HG03565 (cell line): ENCODE results near the gene EFCAB11.
A peak's percentile ranks its signal among the peaks of the same experiment; 100 is the strongest.

Experiments used
- ATAC-seq: cut with Tn5 transposase; IDR thresholded peaks from one replicate; pipeline ENCODE4 v1.9.1; 2021; ENCODE audit warnings: mild to moderate bottlenecking, moderate library complexity; ENCODE audit not compliant: unreplicated experiment

Gene EFCAB11, protein sequence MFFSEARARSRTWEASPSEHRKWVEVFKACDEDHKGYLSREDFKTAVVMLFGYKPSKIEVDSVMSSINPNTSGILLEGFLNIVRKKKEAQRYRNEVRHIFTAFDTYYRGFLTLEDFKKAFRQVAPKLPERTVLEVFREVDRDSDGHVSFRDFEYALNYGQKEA

DNA sequence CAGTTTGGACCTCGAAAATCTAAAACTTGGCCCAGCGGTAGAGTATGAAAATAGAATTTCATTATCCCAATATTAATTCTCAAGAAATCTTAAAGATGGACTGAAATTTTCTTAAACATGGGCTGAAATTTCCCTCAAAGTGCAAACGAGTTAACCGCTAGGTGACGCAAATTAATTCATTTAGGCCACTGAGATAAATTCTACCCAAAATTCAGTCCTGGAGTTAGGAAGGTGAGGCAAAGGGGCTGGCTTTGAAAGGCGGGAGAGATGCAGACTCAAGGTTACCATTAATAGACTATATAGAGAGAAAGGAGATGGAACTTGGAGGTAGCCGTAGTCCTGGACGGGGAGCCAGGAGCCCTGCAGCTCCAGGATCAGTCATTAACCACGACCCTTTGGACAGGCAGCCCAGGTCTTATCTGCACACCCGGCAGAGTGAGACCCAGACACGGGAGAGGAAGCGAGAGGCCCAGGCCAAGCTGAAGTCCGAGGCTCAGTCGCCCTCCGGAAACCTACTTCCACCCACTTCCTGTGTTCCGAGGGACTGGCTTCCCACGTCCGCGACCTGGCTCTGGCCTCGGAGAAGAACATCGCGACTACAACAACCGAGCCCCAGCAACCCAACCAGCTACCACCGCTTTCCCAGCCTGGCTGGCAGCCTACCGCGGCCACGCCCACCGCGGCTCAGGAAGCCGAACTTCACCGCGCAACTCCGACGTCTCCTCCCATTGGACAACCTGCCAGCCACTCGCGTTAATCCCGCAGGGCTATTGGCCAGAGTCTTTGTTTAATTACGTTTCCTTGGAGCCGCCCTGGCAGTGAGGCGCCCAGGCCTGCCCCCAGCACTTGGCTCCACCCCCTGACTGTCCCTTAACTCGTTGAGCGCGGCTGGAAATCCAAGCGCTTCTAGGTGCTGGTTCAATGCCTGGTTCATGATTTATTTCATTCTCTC lies at the start of gene EFCAB11:
TSS of gene EFCAB11 (minus strand) at position 661 of the 952 bp plus-strand sequence. CDS start at position 591, 70 bp downstream.
- peak; percentile 81 for ATAC-seq

GRCh38 chr14:90003526-90004307 lies 49.2 kb upstream of the EFCAB11 start:
- no peak for ATAC-seq

DNA sequence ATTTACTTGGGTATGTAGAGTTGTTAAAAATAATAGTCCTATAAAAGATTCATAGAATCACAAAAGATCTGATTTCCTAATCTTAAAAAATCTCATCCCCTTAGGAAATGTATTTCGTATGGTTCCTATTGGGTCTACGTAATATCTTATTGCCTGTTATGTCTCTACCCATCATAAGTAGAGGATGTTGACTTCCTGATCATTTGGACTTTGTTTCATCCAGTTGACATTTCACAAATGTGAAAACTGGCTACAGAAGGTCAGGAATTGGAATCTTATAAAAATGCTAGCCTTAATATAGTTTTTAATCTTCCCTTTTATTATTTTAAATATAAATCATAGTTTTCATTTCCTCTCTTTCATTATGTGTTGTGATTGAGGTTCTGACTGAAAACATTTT lies 46.4 kb upstream of the EFCAB11 start:
- no peak for ATAC-seq

- ATAC-seq = no peak
Measured at GRCh38 chr14:89996963-89997362, 42.4 kb upstream of the EFCAB11 start.

DNA sequence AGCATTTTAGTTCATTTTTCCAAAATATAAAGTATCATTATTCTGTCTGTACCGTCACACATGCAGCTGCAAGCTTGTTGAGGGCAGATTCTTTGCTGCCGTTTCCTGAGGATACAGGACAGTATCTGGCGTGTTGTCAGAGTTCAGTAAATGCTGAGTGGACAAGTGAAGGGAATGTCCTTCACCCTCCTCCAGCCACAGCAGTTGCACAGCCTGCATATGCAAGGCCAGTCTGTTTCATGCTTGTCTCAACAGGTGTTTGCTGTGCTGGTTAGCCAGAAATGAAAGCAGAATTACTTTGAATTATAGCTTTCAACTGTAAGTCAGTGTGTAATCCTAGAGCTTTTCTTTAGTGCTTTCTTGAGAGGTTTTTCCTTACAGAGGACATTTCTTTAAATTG lies 37.7 kb upstream of the EFCAB11 start:
- ATAC-seq = no peak

GRCh38 chr14:89990623-89991275 lies 36.2 kb upstream of the EFCAB11 start:
- no peak for ATAC-seq

DNA sequence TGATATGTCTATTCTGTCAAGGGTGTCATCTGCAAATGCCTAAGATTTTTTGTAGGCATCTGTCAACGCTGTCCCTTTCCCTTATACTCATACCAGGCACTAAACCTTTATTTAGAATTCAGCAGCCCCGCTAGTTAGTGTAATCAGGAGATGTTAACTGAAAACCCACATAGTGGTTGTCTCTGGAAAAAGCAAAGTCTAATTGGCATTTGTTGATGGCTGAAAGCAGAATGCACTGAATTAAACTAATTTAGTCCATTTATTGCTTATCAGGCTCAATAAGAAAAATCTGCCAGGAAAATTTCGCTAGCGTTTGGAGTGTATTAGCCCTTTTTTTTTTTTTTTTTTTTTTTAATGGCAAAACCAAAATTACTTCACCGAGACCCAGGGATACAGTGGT lies 35.7 kb upstream of the EFCAB11 start:
- no peak for ATAC-seq

GRCh38 chr14:89988787-89989186 lies 34.3 kb upstream of the EFCAB11 start:
- no peak for ATAC-seq

DNA sequence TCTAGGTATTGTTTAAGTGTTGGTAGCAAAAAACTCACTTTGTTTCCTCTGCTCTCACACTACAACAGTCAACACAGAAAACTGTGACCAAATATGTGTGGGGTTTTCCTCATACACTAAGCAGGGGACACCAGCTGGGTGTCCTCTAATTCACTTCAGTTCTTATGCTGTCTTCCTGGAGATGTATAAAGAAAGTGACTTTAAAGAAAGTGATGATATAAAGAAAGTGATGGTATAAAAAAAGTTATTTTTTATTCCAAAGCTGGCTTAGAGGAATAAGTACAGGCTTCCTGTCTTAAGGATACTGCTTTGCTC lies 32.6 kb upstream of the EFCAB11 start:
- no peak for ATAC-seq

GRCh38 chr14:89986462-89987160 lies 32.1 kb upstream of the EFCAB11 start:
- no peak for ATAC-seq

DNA sequence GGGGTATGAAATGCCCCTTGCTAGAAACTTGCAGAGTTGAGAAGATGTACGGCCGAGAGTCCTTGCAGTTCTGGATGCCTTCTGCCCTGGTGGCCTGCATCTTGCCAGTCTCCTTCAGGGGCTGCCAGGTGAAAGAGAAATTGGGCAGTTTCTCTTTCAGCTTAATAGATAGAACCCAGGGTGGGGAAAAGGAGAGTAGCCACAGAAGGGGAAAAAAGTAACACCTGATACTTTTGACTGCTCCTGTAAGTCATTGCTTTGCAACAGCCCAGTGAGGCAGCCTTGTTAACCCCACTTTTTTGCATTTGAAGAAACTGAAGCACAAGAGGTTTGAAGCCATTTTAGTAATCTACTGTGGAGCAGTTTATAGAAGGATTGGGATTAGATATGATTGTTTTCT lies 28.8 kb upstream of the EFCAB11 start:
- ATAC-seq = no peak

GRCh38 chr14:89978656-89979055 lies 24.1 kb upstream of the EFCAB11 start:
- no peak for ATAC-seq

- ATAC-seq = no peak
Measured at GRCh38 chr14:89977668-89978067, 23.1 kb upstream of the EFCAB11 start.

DNA sequence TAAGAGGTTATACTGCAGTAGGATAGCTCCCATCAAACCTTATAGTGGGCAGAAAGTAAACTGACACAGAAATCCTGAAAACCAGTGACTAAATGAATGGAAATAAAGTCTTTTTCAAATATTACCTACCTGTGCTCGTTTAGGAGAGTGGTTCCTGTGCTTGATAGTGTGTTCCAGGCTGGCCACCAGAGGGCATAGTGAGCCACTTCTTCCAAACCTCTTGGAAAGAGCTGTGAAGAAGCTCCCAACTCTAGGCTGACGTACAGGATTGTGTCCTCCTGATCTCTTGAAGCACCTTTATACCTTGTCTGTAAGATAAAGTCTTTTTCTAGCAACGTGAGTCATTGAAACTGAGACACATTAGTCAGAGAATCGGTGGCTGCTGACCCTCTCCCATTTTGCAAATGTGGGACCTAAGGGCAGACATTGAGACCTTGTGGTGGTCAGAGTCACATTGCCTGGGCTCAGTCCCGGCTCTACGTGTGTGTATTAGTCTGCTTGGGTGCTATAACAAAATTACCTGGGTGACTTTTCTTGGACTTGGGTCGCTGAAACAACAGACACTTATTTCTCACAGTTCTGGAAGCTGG lies 18.8 kb upstream of the EFCAB11 start:
- no peak for ATAC-seq

GRCh38 chr14:89965839-89966238 lies 11.3 kb upstream of the EFCAB11 start:
- ATAC-seq = no peak

DNA sequence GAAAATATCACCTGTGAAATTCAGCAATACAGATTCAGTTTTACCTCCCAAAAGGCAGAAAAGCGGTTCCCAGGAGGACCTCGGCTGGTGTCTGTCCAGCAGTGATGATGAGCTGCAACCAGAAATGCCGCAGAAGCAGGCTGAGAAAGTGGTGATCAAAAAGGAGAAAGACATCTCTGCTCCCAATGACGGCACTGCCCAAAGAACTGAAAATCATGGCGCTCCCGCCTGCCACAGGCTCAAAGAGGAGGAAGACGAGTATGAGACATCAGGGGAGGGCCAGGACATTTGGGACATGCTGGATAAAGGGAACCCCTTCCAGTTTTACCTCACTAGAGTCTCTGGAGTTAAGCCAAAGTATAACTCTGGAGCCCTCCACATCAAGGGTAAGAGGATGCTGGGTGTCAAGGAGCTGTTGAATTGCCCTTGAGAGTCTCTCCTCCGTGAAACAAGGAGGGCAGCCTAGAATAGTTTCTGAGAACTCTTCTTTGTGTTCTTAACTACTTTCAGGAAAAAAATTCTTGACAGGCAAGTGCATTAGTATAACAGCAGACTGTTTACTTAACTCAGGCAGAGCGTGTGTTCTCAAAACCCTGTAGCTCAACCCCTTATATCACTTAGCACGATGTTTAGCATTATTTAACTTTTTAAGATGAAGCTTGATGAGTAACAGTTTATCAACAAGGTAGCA lies 8.9 kb upstream of the EFCAB11 start:
- ATAC-seq = no peak

- no peak for ATAC-seq
Measured at GRCh38 chr14:89960914-89961313, 6.4 kb upstream of the EFCAB11 start.

DNA sequence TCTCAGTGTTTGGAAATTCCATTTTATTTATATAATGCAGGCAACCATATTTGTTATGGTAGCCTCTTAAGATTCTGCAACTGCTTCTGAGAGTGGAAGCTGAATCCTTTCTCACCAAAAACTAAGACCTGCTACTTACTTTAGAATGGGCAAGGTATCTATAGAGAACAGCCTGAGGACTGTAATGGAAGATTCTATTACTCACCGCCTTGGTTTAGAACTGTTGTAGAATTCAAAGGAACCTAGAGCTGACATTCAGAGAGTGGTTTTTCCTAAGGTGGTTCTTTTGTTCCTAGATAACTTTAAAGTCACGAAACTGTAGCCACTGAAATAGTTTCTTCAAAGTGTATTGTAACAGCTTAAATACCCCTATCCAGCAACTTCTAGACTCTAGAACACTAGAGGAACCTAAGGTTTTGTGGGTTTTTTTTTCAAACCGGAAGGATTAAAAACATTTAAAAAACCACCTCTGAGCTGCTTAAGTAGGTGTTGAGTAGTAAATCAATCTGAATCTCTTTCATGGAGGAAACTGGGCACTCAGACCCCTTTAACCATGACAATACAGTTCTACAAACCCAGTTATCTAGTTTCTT lies 5.4 kb upstream of the EFCAB11 start:
- no peak for ATAC-seq

- ATAC-seq = no peak
Measured at GRCh38 chr14:89958966-89959365, 4.4 kb upstream of the EFCAB11 start.
